Measurements from ENCODE around the gene NLRP13. TPM values are rescaled to one million over a fixed set of nuclear protein-coding genes. Genes with fewer than 3 reads are reported as not detected.

NLRP13 gene
- polyA plus RNA-seq, 1 donor (not counting 4 experiments of a cell fraction or from before 2014, with no cell fraction given): not detected

DNA sequence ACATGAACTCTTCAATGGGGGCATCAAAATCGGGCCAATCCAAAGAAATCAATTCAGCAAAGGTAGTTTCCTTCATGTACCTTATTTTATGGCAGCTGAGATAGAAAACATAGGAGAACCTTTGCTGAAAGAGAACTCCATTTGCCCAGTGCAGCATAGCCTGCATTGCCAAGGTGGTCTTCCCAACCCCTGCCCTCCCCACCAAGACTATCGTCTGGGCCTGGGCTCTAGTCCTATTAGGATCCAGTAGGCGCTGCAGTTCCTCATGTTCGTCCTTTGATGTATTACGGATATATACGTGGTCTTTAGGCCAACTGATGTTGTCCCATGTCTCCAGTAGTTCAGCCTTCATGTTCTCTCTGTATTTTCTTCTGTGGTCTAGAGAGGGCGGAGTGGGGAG is 19.2 kb downstream of the NLRP13 start:
- no peak overlapping the region for H3K9ac ChIP-seq (ENCODE audit: control insufficient read depth, extremely low read depth, insufficient read depth, low read length)
- H3K4me2 ChIP-seq (ENCODE audit: control insufficient read depth, extremely low read depth, insufficient read depth, low read depth, low read length): no peak overlapping the region
- no peaks in the 10 kb centered on the region for H3K4me1 ChIP-seq (ENCODE audit: control insufficient read depth, extremely low read depth, insufficient read depth, low read length)
- H3K9me1 ChIP-seq (ENCODE audit: control insufficient read depth, extremely low read depth, insufficient read depth, low read length): no peaks in the 10 kb centered on the region
- no peak for DNase-seq (ENCODE audit: low read depth, low spot score)
- H3K9me3 ChIP-seq (ENCODE audit: control insufficient read depth, low read depth, low read length): peaks cover 4% of the 10 kb centered on the region
- H2AFZ ChIP-seq (ENCODE audit: control insufficient read depth, low read length): no peak overlapping the region
- dilution Hi-C loops (cut with MboI; ENCODE audit: extremely low pct_ligation_motif_present, low sequenced_read_pairs): no loop called here
- TF ChIP-seq EZH2 (IDR thresholded peaks at IDR 0.05; ENCODE audit: low read length): no peak
- TF ChIP-seq, protein P1, sequence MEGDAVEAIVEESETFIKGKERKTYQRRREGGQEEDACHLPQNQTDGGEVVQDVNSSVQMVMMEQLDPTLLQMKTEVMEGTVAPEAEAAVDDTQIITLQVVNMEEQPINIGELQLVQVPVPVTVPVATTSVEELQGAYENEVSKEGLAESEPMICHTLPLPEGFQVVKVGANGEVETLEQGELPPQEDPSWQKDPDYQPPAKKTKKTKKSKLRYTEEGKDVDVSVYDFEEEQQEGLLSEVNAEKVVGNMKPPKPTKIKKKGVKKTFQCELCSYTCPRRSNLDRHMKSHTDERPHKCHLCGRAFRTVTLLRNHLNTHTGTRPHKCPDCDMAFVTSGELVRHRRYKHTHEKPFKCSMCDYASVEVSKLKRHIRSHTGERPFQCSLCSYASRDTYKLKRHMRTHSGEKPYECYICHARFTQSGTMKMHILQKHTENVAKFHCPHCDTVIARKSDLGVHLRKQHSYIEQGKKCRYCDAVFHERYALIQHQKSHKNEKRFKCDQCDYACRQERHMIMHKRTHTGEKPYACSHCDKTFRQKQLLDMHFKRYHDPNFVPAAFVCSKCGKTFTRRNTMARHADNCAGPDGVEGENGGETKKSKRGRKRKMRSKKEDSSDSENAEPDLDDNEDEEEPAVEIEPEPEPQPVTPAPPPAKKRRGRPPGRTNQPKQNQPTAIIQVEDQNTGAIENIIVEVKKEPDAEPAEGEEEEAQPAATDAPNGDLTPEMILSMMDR (optimal IDR thresholded peaks at IDR 0.05 in 1 of 3, IDR thresholded peaks at IDR 0.05 in 1 of 3, conservative IDR thresholded peaks at IDR 0.05 in 1 of 3; ENCODE audit: extremely low read depth in 1 of 3, insufficient read depth in 2 of 3, low read length in 3 of 3): no peak
- H3K79me2 ChIP-seq (ENCODE audit: control insufficient read depth, insufficient read depth, low read length): no peaks in the 10 kb centered on the region
- no peak overlapping the region for H3K27ac ChIP-seq (ENCODE audit: control insufficient read depth, insufficient read depth, low read length)
- no peak for FAIRE-seq
- H3K27me3 ChIP-seq (ENCODE audit: control insufficient read depth, extremely low read depth, insufficient read depth, low read length): no peaks in the 10 kb centered on the region
- no peak overlapping the region for H3K4me3 ChIP-seq (ENCODE audit: control insufficient read depth in 2 of 3, extremely low read depth in 1 of 3, insufficient read depth in 2 of 3, low read depth in 1 of 3, low read length in 3 of 3)
- H4K20me1 ChIP-seq (ENCODE audit: control insufficient read depth, extremely low read depth, insufficient read depth, low read length): no peaks in the 10 kb centered on the region
- H3K36me3 ChIP-seq (ENCODE audit: control insufficient read depth in 2 of 2, extremely low read depth in 1 of 2, insufficient read depth in 2 of 2, low read length in 2 of 2): no peaks in the 10 kb centered on the region

DNA sequence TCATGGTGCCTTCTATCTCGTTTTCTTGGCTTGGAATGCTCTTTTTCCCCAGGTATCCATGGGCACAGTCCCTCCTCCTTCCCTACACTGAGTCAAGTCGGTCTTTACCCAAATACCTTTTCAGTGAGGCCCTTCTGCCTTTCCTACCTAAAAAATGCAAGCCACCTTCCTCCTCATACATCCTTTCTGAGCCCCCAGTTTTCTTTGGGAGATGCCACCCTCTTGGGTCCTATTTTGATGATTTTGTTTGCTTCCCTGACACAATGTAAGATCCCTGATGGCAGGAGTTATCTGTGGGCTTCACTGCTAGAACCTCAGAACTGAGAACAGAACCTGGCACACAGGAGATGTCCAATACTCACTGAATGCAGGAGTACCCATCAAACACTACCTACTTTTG is 22.3 kb downstream of the NLRP13 start:
- no peak for FAIRE-seq
- H3K9me3 ChIP-seq (ENCODE audit: control insufficient read depth, low read depth, low read length): peaks cover 6% of the 10 kb centered on the region
- dilution Hi-C loops (cut with MboI; ENCODE audit: extremely low pct_ligation_motif_present, low sequenced_read_pairs): no loop called here

More for the DNA sequence above, 22.3 kb downstream of the NLRP13 start:
- Histone ChIP-seq H2AFZ (ENCODE audit: control insufficient read depth, low read length) (no peak overlapping the region), H3K27ac (ENCODE audit: control insufficient read depth, insufficient read depth, low read length) (no peak overlapping the region), H3K36me3 (ENCODE audit: control insufficient read depth in 2 of 2, extremely low read depth in 1 of 2, insufficient read depth in 2 of 2, low read length in 2 of 2) (no peaks in the 10 kb centered on the region), H3K9me1 (ENCODE audit: control insufficient read depth, extremely low read depth, insufficient read depth, low read length) (no peaks in the 10 kb centered on the region), H3K79me2 (ENCODE audit: control insufficient read depth, insufficient read depth, low read length) (no peaks in the 10 kb centered on the region), H4K20me1 (ENCODE audit: control insufficient read depth, extremely low read depth, insufficient read depth, low read length) (no peaks in the 10 kb centered on the region), H3K4me2 (ENCODE audit: control insufficient read depth, extremely low read depth, insufficient read depth, low read depth, low read length) (no peak overlapping the region), H3K9ac (ENCODE audit: control insufficient read depth, extremely low read depth, insufficient read depth, low read length) (no peak overlapping the region), H3K4me3 (ENCODE audit: control insufficient read depth in 2 of 3, extremely low read depth in 1 of 3, insufficient read depth in 2 of 3, low read depth in 1 of 3, low read length in 3 of 3) (no peak overlapping the region), H3K4me1 (ENCODE audit: control insufficient read depth, extremely low read depth, insufficient read depth, low read length) (no peaks in the 10 kb centered on the region), H3K27me3 (ENCODE audit: control insufficient read depth, extremely low read depth, insufficient read depth, low read length) (no peaks in the 10 kb centered on the region)
- TF ChIP-seq, protein P1 (optimal IDR thresholded peaks at IDR 0.05 in 1 of 3, IDR thresholded peaks at IDR 0.05 in 1 of 3, conservative IDR thresholded peaks at IDR 0.05 in 1 of 3; ENCODE audit: extremely low read depth in 1 of 3, insufficient read depth in 2 of 3, low read length in 3 of 3): no peak
- no peak for TF ChIP-seq EZH2 (IDR thresholded peaks at IDR 0.05; ENCODE audit: low read length)
- DNase-seq (ENCODE audit: low read depth, low spot score): no peak

All from keratinocyte (primary cell).